DOHH2 (cell line): ENCODE measurements around the gene FLVCR1.

ENCODE experiments used
- EZH2phosphoT487 ChIP-seq: fragments of 200-600 bp; sonication (generic); IDR thresholded peaks from 2 replicates; pipeline ENCODE4 v1.6.1; 2017; ENCODE audit warnings: borderline replicate concordance, mild to moderate bottlenecking, antibody characterized with exemption, low read length, moderate library complexity, mixed read lengths
- TF ChIP-seq, protein P1 (sequence below): fragments of 200-600 bp; sonication (generic); IDR thresholded peaks from one replicate; pipeline ENCODE4 v1.5.1; 2014; ENCODE audit warnings: antibody characterized with exemption, mild to moderate bottlenecking, low read depth, low read length; ENCODE audit not compliant: poor library complexity, severe bottlenecking

DNA sequence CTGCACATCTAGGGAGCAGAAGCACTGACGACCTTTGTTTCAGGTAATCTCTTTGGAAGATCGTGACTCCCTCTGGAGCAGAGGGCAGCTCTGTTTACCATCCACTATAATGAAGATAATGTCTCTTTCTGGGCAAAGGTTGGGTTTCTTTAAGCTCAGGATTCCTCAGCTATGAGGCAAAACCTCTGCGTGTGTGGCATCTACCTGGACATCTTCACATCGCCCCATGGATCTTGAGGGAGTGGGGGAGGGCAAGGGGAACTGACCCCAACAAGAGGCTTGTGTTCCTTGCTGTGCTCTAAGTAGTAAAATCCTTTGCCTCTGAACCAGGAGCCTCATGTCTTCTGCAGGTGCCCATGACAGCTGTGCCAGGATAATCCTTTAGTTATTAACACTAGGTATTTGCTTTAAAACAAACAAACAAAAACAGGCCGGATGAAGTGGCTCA lies 30.2 kb upstream of the FLVCR1 start:
- TF ChIP-seq EZH2phosphoT487, result no peak
- TF ChIP-seq, protein P1, sequence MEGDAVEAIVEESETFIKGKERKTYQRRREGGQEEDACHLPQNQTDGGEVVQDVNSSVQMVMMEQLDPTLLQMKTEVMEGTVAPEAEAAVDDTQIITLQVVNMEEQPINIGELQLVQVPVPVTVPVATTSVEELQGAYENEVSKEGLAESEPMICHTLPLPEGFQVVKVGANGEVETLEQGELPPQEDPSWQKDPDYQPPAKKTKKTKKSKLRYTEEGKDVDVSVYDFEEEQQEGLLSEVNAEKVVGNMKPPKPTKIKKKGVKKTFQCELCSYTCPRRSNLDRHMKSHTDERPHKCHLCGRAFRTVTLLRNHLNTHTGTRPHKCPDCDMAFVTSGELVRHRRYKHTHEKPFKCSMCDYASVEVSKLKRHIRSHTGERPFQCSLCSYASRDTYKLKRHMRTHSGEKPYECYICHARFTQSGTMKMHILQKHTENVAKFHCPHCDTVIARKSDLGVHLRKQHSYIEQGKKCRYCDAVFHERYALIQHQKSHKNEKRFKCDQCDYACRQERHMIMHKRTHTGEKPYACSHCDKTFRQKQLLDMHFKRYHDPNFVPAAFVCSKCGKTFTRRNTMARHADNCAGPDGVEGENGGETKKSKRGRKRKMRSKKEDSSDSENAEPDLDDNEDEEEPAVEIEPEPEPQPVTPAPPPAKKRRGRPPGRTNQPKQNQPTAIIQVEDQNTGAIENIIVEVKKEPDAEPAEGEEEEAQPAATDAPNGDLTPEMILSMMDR, result no peak
